Cardiac muscle cell (in vitro differentiated cells and primary cell): ENCODE measurements around the gene SBF1. TPM values are rescaled to one million over a fixed set of nuclear protein-coding genes. Genes with fewer than 3 reads are reported as not detected.

Experiments
- DNase-seq, 2 donors: peaks; one replicate each; pipeline versions ENCODE4 v3.0.0 to v3.0.0-alpha.2; 2010 to 2017; ENCODE audit warnings: low read depth in 1 of 2, low spot score in 1 of 2
- H3K27ac ChIP-seq: fragments of 200-600 bp; sonication (generic); 2 replicates; pipeline ENCODE4 v1.5.1; 2016
- H3K27me3 ChIP-seq: fragments of 200-600 bp; sonication (generic); 2 replicates; pipeline ENCODE4 v1.6.0; 2016; ENCODE audit warnings: control low read depth
- H3K36me3 ChIP-seq: fragments of 200-600 bp; sonication (generic); 2 replicates; pipeline ENCODE4 v1.5.1; 2016; ENCODE audit warnings: control low read depth
- H3K4me1 ChIP-seq: fragments of 200-600 bp; sonication (generic); 2 replicates; pipeline ENCODE4 v1.8.1; 2017; ENCODE audit warnings: low read depth, mild to moderate bottlenecking, mixed run types
- H3K4me3 ChIP-seq: fragments of 200-600 bp; sonication (generic); 2 replicates; pipeline ENCODE4 v1.5.1; 2016; ENCODE audit warnings: mild to moderate bottlenecking
- H3K9me3 ChIP-seq: fragments of 200-600 bp; sonication (generic); 2 replicates; pipeline ENCODE4 v1.5.1; 2017; ENCODE audit warnings: low read depth, mild to moderate bottlenecking, control low read depth
- CTCF ChIP-seq: IDR thresholded peaks from 2 replicates; pipeline ENCODE4 v1.5.1; 2012; ENCODE audit warnings: low read depth, mild to moderate bottlenecking, low read length
- polyA plus RNA-seq: library from polyadenylated mRNA; unstranded; fragments of >200 nt; fragmentation: Nextera tagmentation; extraction: Ambion mirVana; gene quantifications from 2 replicates; pipeline ENCODE4 v1.2.1, GENCODE V29; 2016
- total RNA-seq: library from RNA; depleted of rRNA; stranded (reverse); fragments of >200 nt; gene quantifications from 2 replicates; pipeline ENCODE4 v1.2.3, GENCODE V29; 2016

Gene SBF1
- total and polyA plus RNA-seq, 2 experiments from 2014 or later = 39.1 to 111 TPM

DNA sequence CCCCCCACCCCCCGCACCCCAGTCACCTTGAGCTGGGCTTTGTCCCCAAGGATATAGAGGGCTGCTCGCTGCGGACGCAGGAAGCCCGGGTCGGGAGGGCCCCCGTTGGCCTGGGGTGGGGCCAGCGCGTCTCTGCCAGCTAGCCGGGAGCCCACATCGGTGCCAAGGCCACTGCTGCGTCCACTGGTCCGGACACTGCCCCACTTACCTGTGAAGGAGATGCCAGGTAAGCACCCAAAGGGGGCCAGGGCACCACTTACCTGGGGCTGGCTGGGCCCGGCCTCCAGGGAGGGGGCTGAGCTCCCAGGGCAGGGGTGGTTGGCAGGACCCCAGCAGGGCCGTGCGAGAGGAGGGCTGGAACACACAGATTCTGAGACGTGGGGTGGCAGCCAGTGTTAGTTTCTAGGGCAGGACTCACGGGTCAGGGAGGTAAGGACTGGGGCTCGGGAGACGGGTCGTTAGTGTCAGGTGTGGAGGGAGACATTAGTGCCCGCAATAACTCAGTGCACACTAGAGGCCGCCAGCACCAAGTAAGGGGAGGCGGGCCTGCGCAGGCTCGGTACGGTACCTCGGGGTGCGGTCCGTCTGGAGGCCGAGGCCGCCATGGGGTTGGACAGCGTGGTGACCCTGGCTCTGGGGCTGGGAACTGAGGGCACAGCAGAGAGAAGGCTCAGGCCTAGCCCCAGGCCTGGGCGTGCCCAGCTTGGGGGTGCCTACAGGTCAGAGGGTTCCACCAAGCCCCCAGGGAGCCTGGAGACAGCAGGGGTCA, 18.2 kb downstream of the SBF1 start:
- Histone ChIP-seq H3K4me1 (no peaks in the 10 kb centered on the region), H3K4me3 (no peak overlapping the region), H3K27me3 (no peaks in the 10 kb centered on the region), H3K9me3 (no peaks in the 10 kb centered on the region), H3K36me3 (peaks cover 21% of the 10 kb centered on the region), H3K27ac (no peak overlapping the region)
- peak; percentile 11 for TF ChIP-seq CTCF
- DNase-seq = no peak

DNA sequence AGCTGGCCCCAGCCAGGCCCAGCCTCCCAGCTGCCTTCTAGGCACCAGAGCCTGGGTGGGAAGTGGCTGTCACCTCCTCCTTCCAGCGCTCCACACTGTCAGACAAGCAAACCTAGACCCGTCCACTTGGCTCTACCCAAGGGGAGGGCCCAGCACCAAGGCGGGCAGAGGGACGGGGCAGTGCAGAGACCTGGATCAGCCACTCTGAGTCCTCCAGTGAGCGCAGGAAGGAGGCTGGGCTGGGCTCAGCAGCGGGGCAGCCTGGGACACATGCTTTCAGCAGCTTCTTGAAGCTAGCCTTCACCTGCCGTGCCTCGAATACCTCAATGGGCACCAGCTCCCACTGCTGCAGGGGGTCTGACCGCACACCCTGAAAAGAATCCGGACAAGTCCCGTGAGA, 18.8 kb downstream of the SBF1 start:
- peaks cover 14% of the 10 kb centered on the region for H3K36me3 ChIP-seq
- H3K9me3 ChIP-seq = no peaks in the 10 kb centered on the region
- H3K27me3 ChIP-seq = no peaks in the 10 kb centered on the region
- no peak for TF ChIP-seq CTCF
- no peak overlapping the region for H3K4me3 ChIP-seq
- H3K4me1 ChIP-seq = no peaks in the 10 kb centered on the region
- H3K27ac ChIP-seq = no peak overlapping the region
- no peak for DNase-seq

- no peak overlapping the region for H3K4me3 ChIP-seq
- H3K9me3 ChIP-seq = no peaks in the 10 kb centered on the region
- H3K4me1 ChIP-seq = no peaks in the 10 kb centered on the region
- no peaks in the 10 kb centered on the region for H3K27me3 ChIP-seq
- H3K27ac ChIP-seq = no peak overlapping the region
- H3K36me3 ChIP-seq = peaks cover 9% of the 10 kb centered on the region
- DNase-seq = no peak
- no peak for TF ChIP-seq CTCF
Measured at GRCh38 chr22:50455201-50455600, 19.6 kb downstream of the SBF1 start.

DNA sequence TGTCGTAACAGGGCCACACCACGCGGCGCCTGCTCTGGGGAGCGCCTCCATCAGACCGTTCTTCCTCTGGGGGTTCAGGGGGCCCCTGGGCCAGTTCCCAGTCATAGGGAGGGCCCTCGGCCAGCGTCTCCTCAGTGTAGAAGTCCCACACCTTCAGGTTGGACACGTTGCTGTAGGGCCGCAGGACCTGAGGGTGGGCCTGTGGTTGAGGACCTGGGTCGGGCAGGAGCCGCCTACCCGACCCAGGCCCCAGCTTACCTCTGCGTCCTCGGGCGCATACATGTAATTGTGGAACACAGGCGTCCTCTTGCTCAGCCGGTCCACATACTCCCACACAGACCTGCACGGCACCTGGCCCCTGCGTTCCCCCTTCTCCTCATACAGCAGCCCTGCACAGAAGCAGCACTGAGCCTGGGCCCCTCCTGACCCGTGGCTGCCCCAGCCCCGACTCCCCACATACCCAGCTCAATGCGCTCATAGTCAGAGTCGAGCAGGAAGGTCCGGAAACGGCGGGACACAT, 20.2 kb downstream of the SBF1 start:
- peaks cover 9% of the 10 kb centered on the region for H3K36me3 ChIP-seq
- H3K4me3 ChIP-seq = no peak overlapping the region
- H3K4me1 ChIP-seq = no peaks in the 10 kb centered on the region
- H3K9me3 ChIP-seq = no peaks in the 10 kb centered on the region
- no peaks in the 10 kb centered on the region for H3K27me3 ChIP-seq
- TF ChIP-seq CTCF = no peak
- H3K27ac ChIP-seq = no peak overlapping the region
- DNase-seq = no peak

- no peak overlapping the region for H3K27ac ChIP-seq
- peaks cover 12% of the 10 kb centered on the region for H3K36me3 ChIP-seq
- no peak overlapping the region for H3K4me3 ChIP-seq
- H3K4me1 ChIP-seq = no peaks in the 10 kb centered on the region
- H3K9me3 ChIP-seq = no peaks in the 10 kb centered on the region
- no peaks in the 10 kb centered on the region for H3K27me3 ChIP-seq
- no peak for TF ChIP-seq CTCF
- no peak for DNase-seq
Measured at GRCh38 chr22:50452649-50453048, 22.2 kb downstream of the SBF1 start.
